Small intestine (tissue), 7 donors: ENCODE data around the gene CASD1. TPM values are rescaled to one million over a fixed set of nuclear protein-coding genes. Genes with fewer than 3 reads are reported as not detected.

Experiments used
- DNase-seq, 2 donors: peaks; one replicate each; pipeline versions ENCODE4 v3.0.0 to v3.0.0-alpha.2; 2013
- FAIRE-seq: peaks from 2 replicates; lab custom pipeline; 2012; peaks lifted over from hg19 to GRCh38; lab: Jason Lieb, UNC
- H3K27ac ChIP-seq, 3 donors: one replicate each; pipeline ENCODE4 v1.5.1; 2013; ENCODE audit warnings: low read length in 2 of 3, mild to moderate bottlenecking in 2 of 3, control low read depth in 1 of 3, inconsistent platforms in 1 of 3, low read depth in 1 of 3, moderate library complexity in 1 of 3
- H3K27me3 ChIP-seq, 3 donors: one replicate each; pipeline ENCODE4 v1.6.1; 2013; ENCODE audit warnings: low read length in 3 of 3, inconsistent platforms in 1 of 3; ENCODE audit not compliant: control insufficient read depth in 3 of 3, insufficient read depth in 3 of 3
- H3K36me3 ChIP-seq, 3 donors: one replicate each; pipeline ENCODE4 v1.6.1; 2013; ENCODE audit warnings: low read length in 3 of 3, inconsistent platforms in 1 of 3, low read depth in 1 of 3, mild to moderate bottlenecking in 1 of 3, moderate library complexity in 1 of 3; ENCODE audit not compliant: control insufficient read depth in 3 of 3, insufficient read depth in 2 of 3
- H3K4me1 ChIP-seq, 3 donors: one replicate each; pipeline ENCODE4 v1.6.1; 2013; ENCODE audit warnings: low read length in 2 of 3, inconsistent platforms in 1 of 3, low read depth in 1 of 3, mild to moderate bottlenecking in 1 of 3, moderate library complexity in 1 of 3; ENCODE audit not compliant: control insufficient read depth in 3 of 3, insufficient read depth in 2 of 3
- H3K4me3 ChIP-seq, 3 donors: one replicate each; pipeline ENCODE4 v1.5.1; 2013; ENCODE audit warnings: low read length in 3 of 3, control low read depth in 1 of 3, inconsistent platforms in 1 of 3, low read depth in 1 of 3, mild to moderate bottlenecking in 1 of 3, moderate library complexity in 1 of 3
- H3K9me3 ChIP-seq, 2 donors: one replicate each; pipeline ENCODE4 v1.6.1; 2013; ENCODE audit warnings: low read depth in 1 of 2, low read length in 1 of 2; ENCODE audit not compliant: control insufficient read depth in 2 of 2, insufficient read depth in 1 of 2
- WGBS, 3 donors: extraction: QIAGEN DNeasy Blood & Tissue Kit; methylation state at CpG; one replicate each; pipeline ENCODE4 v1.1.7; 2013; 5-methylcytosine and 5-hydroxymethylcytosine counted together
- polyA plus RNA-seq, 4 donors: library from polyadenylated mRNA; stranded (reverse) in 3 of 4; unstranded in 1 of 4; fragments of 200-250 nt in 3 of 4; fragments of 120-200 nt in 1 of 4; gene quantifications; one replicate each; pipeline versions ENCODE4 v1.2.1 to v1.2.3, GENCODE V29; 2013
- donor health status: healthy with polysubstance abuse.
- donor health status: control.
- donor health status: control.
- donor health status: Bipolar disorder and iron deficiency.
- donor health status: healthy.

CASD1 gene
- polyA plus RNA-seq, 4 donors: 2.2 to 21.1 (median 5.8) TPM

- no peaks in the 10 kb centered on the region for H3K9me3 ChIP-seq
- DNase-seq (no peak), FAIRE-seq (no peak)
- WGBS, 3 donors: 84 to 93% (median 89%) methylated on average over 2 of the region's 2 CpGs
- H3K27me3 ChIP-seq: no peaks in the 10 kb centered on the region
- H3K4me1 ChIP-seq: no peaks in the 10 kb centered on the region
- no peak overlapping the region for H3K27ac ChIP-seq
- peaks cover 0 to 2% (median 0%) of the 10 kb centered on the region in 3 donors for H3K36me3 ChIP-seq
- no peak overlapping the region for H3K4me3 ChIP-seq
These were observed 52.4 kb downstream of the CASD1 start for GRCh38 chr7:94561841-94562514.

- Histone ChIP-seq H3K27me3 (no peaks in the 10 kb centered on the region), H3K9me3 (no peaks in the 10 kb centered on the region), H3K4me1 (no peaks in the 10 kb centered on the region), H3K27ac (no peak overlapping the region), H3K36me3 (peaks cover 0 to 2% (median 0%) of the 10 kb centered on the region in 3 donors), H3K4me3 (no peak overlapping the region)
- DNase-seq: no peak
- FAIRE-seq: no peak
- WGBS, 3 donors: 83 to 90% (median 87%) methylated on average over 3 of the region's 3 CpGs
These were observed 52.9 kb downstream of the CASD1 start for GRCh38 chr7:94562525-94562924.

- FAIRE-seq (no peak), DNase-seq (no peak)
- no peak overlapping the region for H3K27ac ChIP-seq
- H3K36me3 ChIP-seq: peaks cover 0 to 2% (median under 1%) of the 10 kb centered on the region in 3 donors
- H3K27me3 ChIP-seq: no peaks in the 10 kb centered on the region
- H3K4me1 ChIP-seq: no peaks in the 10 kb centered on the region
- H3K4me3 ChIP-seq: no peak overlapping the region
- H3K9me3 ChIP-seq: no peaks in the 10 kb centered on the region
- WGBS, 3 donors: 94 to 96% (median 96%) methylated on average over 4 of the region's 4 CpGs
These were observed 55.8 kb downstream of the CASD1 start for GRCh38 chr7:94565247-94565894.

- no peak for FAIRE-seq
- Histone ChIP-seq H3K9me3 (no peaks in the 10 kb centered on the region), H3K4me1 (no peaks in the 10 kb centered on the region), H3K27me3 (no peaks in the 10 kb centered on the region), H3K4me3 (no peak overlapping the region), H3K27ac (no peak overlapping the region), H3K36me3 (peaks cover 0 to 3% (median 2%) of the 10 kb centered on the region in 3 donors)
- DNase-seq: no peak
These were observed 57.8 kb downstream of the CASD1 start for GRCh38 chr7:94567396-94567795.

DNA sequence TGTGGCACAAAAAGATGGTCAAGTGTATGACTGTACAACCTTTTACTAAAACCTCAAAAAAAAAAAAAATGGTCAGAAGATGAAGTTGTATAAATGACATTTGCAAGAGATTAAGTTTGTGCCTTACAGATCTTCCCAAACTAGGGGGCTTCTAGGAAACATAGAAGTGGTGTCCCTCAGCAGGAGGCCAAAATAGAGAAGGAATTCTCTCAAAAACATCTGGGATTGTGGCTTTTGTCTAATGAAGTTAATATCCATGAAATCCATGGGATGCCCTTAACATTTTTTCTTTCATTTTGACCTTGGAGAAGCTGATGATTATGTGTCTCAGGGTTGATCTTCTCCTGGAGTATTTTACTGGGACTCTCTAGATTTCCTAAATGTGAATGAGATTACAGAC is 62.2 kb downstream of the CASD1 start:
- H3K36me3 ChIP-seq: peaks cover 0 to 3% (median 0%) of the 10 kb centered on the region in 3 donors
- no peak overlapping the region for H3K4me3 ChIP-seq
- no peak for DNase-seq
- H3K27ac ChIP-seq: no peak overlapping the region
- no peaks in the 10 kb centered on the region for H3K27me3 ChIP-seq
- no peaks in the 10 kb centered on the region for H3K4me1 ChIP-seq
- FAIRE-seq: no peak
- H3K9me3 ChIP-seq: peaks cover 0 to 14% of the 10 kb centered on the region in 2 donors

- peaks cover 0 to 10% (median 0%) of the 10 kb centered on the region in 3 donors for H3K4me1 ChIP-seq
- DNase-seq (no peak), FAIRE-seq (no peak)
- H3K27me3 ChIP-seq: no peaks in the 10 kb centered on the region
- no peaks in the 10 kb centered on the region for H3K36me3 ChIP-seq
- H3K4me3 ChIP-seq: no peak overlapping the region
- H3K9me3 ChIP-seq: peaks cover 0 to 14% of the 10 kb centered on the region in 2 donors
- 94 to 97% (median 96%) methylated on average over 2 of the region's 2 CpGs for WGBS, 3 donors
- no peak overlapping the region for H3K27ac ChIP-seq
These were observed 66.0 kb downstream of the CASD1 start for GRCh38 chr7:94575646-94576045.

GRCh38 chr7:94576316-94576715 is 66.7 kb downstream of the CASD1 start:
- no peaks in the 10 kb centered on the region for H3K27me3 ChIP-seq
- H3K27ac ChIP-seq: no peak overlapping the region
- no peak for FAIRE-seq
- 96 to 98% (median 96%) methylated on average over 2 of the region's 2 CpGs for WGBS, 3 donors
- peaks cover 0 to 15% (median 0%) of the 10 kb centered on the region in 3 donors for H3K4me1 ChIP-seq
- no peak for DNase-seq
- H3K4me3 ChIP-seq: no peak overlapping the region
- H3K9me3 ChIP-seq: peaks cover 0 to 14% of the 10 kb centered on the region in 2 donors
- no peaks in the 10 kb centered on the region for H3K36me3 ChIP-seq

GRCh38 chr7:94577357-94577756 is 67.7 kb downstream of the CASD1 start:
- Histone ChIP-seq H3K4me1 (peaks cover 0 to 15% (median 0%) of the 10 kb centered on the region in 3 donors), H3K27ac (no peak overlapping the region), H3K27me3 (no peaks in the 10 kb centered on the region), H3K36me3 (no peaks in the 10 kb centered on the region), H3K9me3 (peaks cover 0 to 14% of the 10 kb centered on the region in 2 donors), H3K4me3 (no peak overlapping the region)
- DNase-seq (no peak), FAIRE-seq (no peak)
- 97 to 100% (median 100%) methylated on average over 1 of the region's 1 CpG for WGBS, 3 donors
